H9 (cell line): ENCODE data around the gene CT47A7. TPM values are rescaled to one million over a fixed set of nuclear protein-coding genes. Genes with fewer than 3 reads are reported as not detected.
"Not testable (repeated sequence)": the region's sequence is repeated elsewhere in the genome, so short reads cannot be mapped to it uniquely, and the experiment has no call there.

Experiments
- DNase-seq: peaks from one replicate; pipeline ENCODE4 v3.0.0-alpha.2; 2017
- H2AFZ ChIP-seq: one replicate; pipeline ENCODE4 v1.6.1; 2013; ENCODE audit warnings: mild to moderate bottlenecking, low read length, control low read depth, moderate library complexity
- H2AK5ac ChIP-seq: 2 replicates; pipeline ENCODE4 v1.6.1; 2013; ENCODE audit warnings: low read length, control low read depth, mixed read lengths; ENCODE audit not compliant: insufficient read length
- H2BK120ac ChIP-seq: one replicate; pipeline ENCODE4 v1.6.1; 2013; ENCODE audit warnings: low read depth, mild to moderate bottlenecking, low read length, control low read depth, inconsistent platforms; ENCODE audit not compliant: poor library complexity, severe bottlenecking
- H2BK12ac ChIP-seq: 2 replicates; pipeline ENCODE4 v1.6.1; 2013; ENCODE audit warnings: low read length, control low read depth, mixed read lengths, low read depth; ENCODE audit not compliant: insufficient read length
- H2BK15ac ChIP-seq: 2 replicates; pipeline ENCODE4 v1.6.1; 2013; ENCODE audit warnings: low read depth, low read length, control low read depth
- H2BK20ac ChIP-seq: one replicate; pipeline ENCODE4 v1.6.1; 2013; ENCODE audit warnings: low read depth, mild to moderate bottlenecking, low read length, control low read depth, inconsistent platforms; ENCODE audit not compliant: poor library complexity, severe bottlenecking
- H2BK5ac ChIP-seq: 2 replicates; pipeline ENCODE4 v1.6.1; 2013; ENCODE audit warnings: low read length, control low read depth, mixed read lengths; ENCODE audit not compliant: insufficient read length
- H3K14ac ChIP-seq: 2 replicates; pipeline ENCODE4 v1.6.1; 2013; ENCODE audit warnings: low read length, control low read depth; ENCODE audit not compliant: insufficient read depth
- H3K18ac ChIP-seq: 2 replicates; pipeline ENCODE4 v1.6.1; 2013; ENCODE audit warnings: low read depth, mild to moderate bottlenecking, mixed read lengths, low read length, control low read depth; ENCODE audit not compliant: insufficient read length
- H3K23ac ChIP-seq: 2 replicates; pipeline ENCODE4 v1.6.1; 2013; ENCODE audit warnings: low read length, control low read depth, mixed read lengths, low read depth; ENCODE audit not compliant: insufficient read length
- H3K23me2 ChIP-seq: 2 replicates; pipeline ENCODE4 v1.6.1; 2013; ENCODE audit warnings: low read depth, mild to moderate bottlenecking, mixed read lengths, low read length, control low read depth; ENCODE audit not compliant: insufficient read length, poor library complexity, severe bottlenecking
- H3K27ac ChIP-seq: 2 replicates; pipeline ENCODE4 v1.5.1; 2013; ENCODE audit warnings: low read length, control low read depth, mixed read lengths, low read depth; ENCODE audit not compliant: insufficient read length
- H3K27me3 ChIP-seq: 2 replicates; pipeline ENCODE4 v1.6.1; 2013; ENCODE audit warnings: low read length, control low read depth, inconsistent platforms; ENCODE audit not compliant: insufficient read depth
- H3K4ac ChIP-seq: 2 replicates; pipeline ENCODE4 v1.6.1; 2013; ENCODE audit warnings: low read depth, mild to moderate bottlenecking, control low read depth, inconsistent platforms, low read length, moderate library complexity
- H3K4me1 ChIP-seq: 2 replicates; pipeline ENCODE4 v1.6.1; 2013; ENCODE audit warnings: low read length, control low read depth, inconsistent platforms; ENCODE audit not compliant: insufficient read depth
- H3K4me2 ChIP-seq: 2 replicates; pipeline ENCODE4 v1.6.1; 2013; ENCODE audit warnings: low read length, control low read depth, mixed read lengths; ENCODE audit not compliant: insufficient read length, insufficient read depth
- H3K56ac ChIP-seq: 2 replicates; pipeline ENCODE4 v1.6.1; 2013; ENCODE audit warnings: low read depth, mild to moderate bottlenecking, mixed read lengths, low read length, control low read depth; ENCODE audit not compliant: insufficient read length
- H3K79me1 ChIP-seq: 2 replicates; pipeline ENCODE4 v1.6.1; 2013; ENCODE audit warnings: low read depth, mild to moderate bottlenecking, moderate library complexity, low read length, control low read depth, inconsistent platforms; ENCODE audit not compliant: insufficient read depth, poor library complexity, severe bottlenecking
- H3K79me2 ChIP-seq: 2 replicates; pipeline ENCODE4 v1.6.1; 2013; ENCODE audit warnings: low read length, control low read depth, inconsistent platforms; ENCODE audit not compliant: insufficient read depth
- H3K9ac ChIP-seq: 2 replicates; pipeline ENCODE4 v1.6.1; 2013; ENCODE audit warnings: low read length, control low read depth, mixed read lengths; ENCODE audit not compliant: insufficient read length; ENCODE audit errors: extremely low read depth
- H3K9me3 ChIP-seq: one replicate; pipeline ENCODE4 v1.6.1; 2013; ENCODE audit warnings: low read depth, low read length, inconsistent platforms; ENCODE audit not compliant: control insufficient read depth
- H3T11ph ChIP-seq: one replicate; pipeline ENCODE4 v1.6.1; 2013; ENCODE audit warnings: mild to moderate bottlenecking, low read length, control low read depth, inconsistent platforms
- H4K20me1 ChIP-seq: one replicate; pipeline ENCODE4 v1.6.1; 2013; ENCODE audit not compliant: control insufficient read depth, insufficient read length, insufficient read depth
- H4K5ac ChIP-seq: 2 replicates; pipeline ENCODE4 v1.6.1; 2013; ENCODE audit warnings: low read depth, mild to moderate bottlenecking, mixed read lengths, low read length, control low read depth; ENCODE audit not compliant: insufficient read length
- H4K8ac ChIP-seq: replicated peaks from 2 replicates; pipeline ENCODE4 v1.6.1; 2013; ENCODE audit warnings: low read length, control low read depth, mixed read lengths, low read depth; ENCODE audit not compliant: insufficient read length
- H4K91ac ChIP-seq: 2 replicates; pipeline ENCODE4 v1.6.1; 2013; ENCODE audit warnings: low read depth, mild to moderate bottlenecking, moderate library complexity, mixed read lengths, low read length, control low read depth; ENCODE audit not compliant: insufficient read length
- H3K27ac Mint-ChIP-seq, 3 experiments: 2 replicates in 2 of 3; 3 replicates in 1 of 3; pipeline ENCODE4 v1.8.0; 2020 to 2021; ENCODE audit warnings: mixed read lengths in 3 of 3, mild to moderate bottlenecking in 1 of 3, moderate library complexity in 1 of 3
- H3K27me3 Mint-ChIP-seq: 2 replicates; pipeline ENCODE4 v1.8.0; 2021; ENCODE audit warnings: low read depth, mild to moderate bottlenecking, moderate library complexity, mixed read lengths
- H3K36me3 Mint-ChIP-seq, 3 experiments: 2 replicates in 2 of 3; 3 replicates in 1 of 3; pipeline ENCODE4 v1.8.0; 2020 to 2021; ENCODE audit warnings: low read depth in 3 of 3, mixed read lengths in 3 of 3; ENCODE audit not compliant: insufficient read depth in 1 of 3
- H3K4me1 Mint-ChIP-seq, 2 experiments: 2 replicates each; pipeline ENCODE4 v1.8.0; 2020; ENCODE audit warnings: mixed read lengths in 2 of 2
- H3K4me3 Mint-ChIP-seq, 2 experiments: 2 replicates in 1 of 2; 3 replicates in 1 of 2; pipeline ENCODE4 v1.8.0; 2020 to 2021; ENCODE audit warnings: mild to moderate bottlenecking in 2 of 2, mixed read lengths in 2 of 2, moderate library complexity in 1 of 2
- H3K9me3 Mint-ChIP-seq, 2 experiments: 2 replicates in 1 of 2; 3 replicates in 1 of 2; pipeline ENCODE4 v1.8.0; 2020; ENCODE audit warnings: mild to moderate bottlenecking in 2 of 2, mixed read lengths in 2 of 2, moderate library complexity in 1 of 2
- WGBS: extraction: QIAGEN DNeasy Blood & Tissue Kit; methylation state at CpG from one replicate; pipeline ENCODE4 v1.1.7; 2013; ENCODE audit warnings: missing lambda C conversion rate, low lambda C conversion rate, mixed read lengths; ENCODE audit not compliant: insufficient read length; ENCODE audit errors: extremely low coverage; 5-methylcytosine and 5-hydroxymethylcytosine counted together
- long read RNA-seq: library from polyadenylated mRNA; unstranded; transcript quantifications from one replicate; pipeline ENCODE4 v2.0.0, GENCODE V29; 2020
- total RNA-seq: library from RNA; stranded (reverse); gene quantifications from 2 replicates; pipeline ENCODE4 v1.2.1, GENCODE V29; 2021

CT47A7 gene
- not detected in 2 replicates for total RNA-seq
- long read RNA-seq = 0 reads

GRCh38 chrX:120956500-120956899 is at the start of gene CT47A7:
Gene CT47A7, minus strand, starts transcription at chrX:120956600. Its CDS starts 255 bp downstream, at chrX:120956345.
- H3K27me3 ChIP-seq, H3K27ac ChIP-seq, H3K79me1 ChIP-seq, H3K23ac ChIP-seq, H3K23me2 ChIP-seq, H2BK15ac ChIP-seq, H2BK120ac ChIP-seq, H3T11ph ChIP-seq, H3K27me3 Mint-ChIP-seq, H2BK12ac ChIP-seq, DNase-seq, H2AK5ac ChIP-seq, H3K27ac Mint-ChIP-seq, H3K14ac ChIP-seq, H3K4me2 ChIP-seq, H3K4me1 ChIP-seq, H4K20me1 ChIP-seq, H2BK5ac ChIP-seq, H3K36me3 Mint-ChIP-seq, H2AFZ ChIP-seq, H4K8ac ChIP-seq, H3K79me2 ChIP-seq, H3K9me3 ChIP-seq, H2BK20ac ChIP-seq, H3K9ac ChIP-seq, H3K9me3 Mint-ChIP-seq, H4K91ac ChIP-seq, H3K4me1 Mint-ChIP-seq, H3K4ac ChIP-seq, H4K5ac ChIP-seq, H3K4me3 Mint-ChIP-seq, H3K56ac ChIP-seq, H3K18ac ChIP-seq: not testable (repeated sequence)
- WGBS = no CpG with 5 or more reads among the region's 7 CpGs
